ENCODE measurements around the gene HMGN1.

Gene HMGN1

DNA sequence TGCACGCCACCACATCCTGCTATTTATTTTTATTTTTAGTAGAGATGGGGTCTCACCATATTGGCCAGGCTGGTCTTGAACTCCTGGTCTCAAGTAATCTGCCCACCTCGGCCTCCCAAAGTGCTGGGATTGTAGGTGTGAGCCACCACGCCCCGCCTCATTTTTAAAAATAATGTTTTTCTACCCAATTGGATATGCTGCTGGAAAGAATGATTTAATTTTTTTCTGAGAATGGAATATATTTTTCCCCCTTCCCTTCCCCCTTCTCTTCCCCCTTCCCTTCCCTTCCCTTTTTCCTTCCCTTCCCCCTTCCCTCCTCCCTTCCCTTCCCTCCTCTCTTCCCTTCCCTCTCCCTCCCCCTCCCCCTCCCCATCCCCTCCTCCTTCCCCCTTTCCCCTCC lies 17.7 kb upstream of the HMGN1 start:
- no peak for DNase-seq

DNA sequence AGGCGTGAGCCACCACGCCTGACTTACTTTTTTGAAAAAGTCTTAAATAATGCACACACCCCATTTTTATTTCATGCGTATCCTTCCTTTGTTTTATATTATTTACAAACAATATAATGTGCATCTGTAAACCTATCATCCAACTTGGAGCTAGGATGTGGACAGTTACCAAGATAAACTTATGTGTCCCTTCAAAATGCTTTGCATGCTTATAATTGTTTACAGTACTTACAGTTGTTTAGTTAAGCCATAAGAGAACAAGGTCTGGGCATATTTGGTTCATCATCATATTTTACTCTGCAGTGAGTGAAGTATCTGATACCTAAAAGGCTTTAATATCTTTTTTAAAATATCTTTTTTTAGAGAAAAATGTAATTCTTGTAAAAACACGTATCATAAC lies 16.1 kb upstream of the HMGN1 start:
- no peak for DNase-seq

DNA sequence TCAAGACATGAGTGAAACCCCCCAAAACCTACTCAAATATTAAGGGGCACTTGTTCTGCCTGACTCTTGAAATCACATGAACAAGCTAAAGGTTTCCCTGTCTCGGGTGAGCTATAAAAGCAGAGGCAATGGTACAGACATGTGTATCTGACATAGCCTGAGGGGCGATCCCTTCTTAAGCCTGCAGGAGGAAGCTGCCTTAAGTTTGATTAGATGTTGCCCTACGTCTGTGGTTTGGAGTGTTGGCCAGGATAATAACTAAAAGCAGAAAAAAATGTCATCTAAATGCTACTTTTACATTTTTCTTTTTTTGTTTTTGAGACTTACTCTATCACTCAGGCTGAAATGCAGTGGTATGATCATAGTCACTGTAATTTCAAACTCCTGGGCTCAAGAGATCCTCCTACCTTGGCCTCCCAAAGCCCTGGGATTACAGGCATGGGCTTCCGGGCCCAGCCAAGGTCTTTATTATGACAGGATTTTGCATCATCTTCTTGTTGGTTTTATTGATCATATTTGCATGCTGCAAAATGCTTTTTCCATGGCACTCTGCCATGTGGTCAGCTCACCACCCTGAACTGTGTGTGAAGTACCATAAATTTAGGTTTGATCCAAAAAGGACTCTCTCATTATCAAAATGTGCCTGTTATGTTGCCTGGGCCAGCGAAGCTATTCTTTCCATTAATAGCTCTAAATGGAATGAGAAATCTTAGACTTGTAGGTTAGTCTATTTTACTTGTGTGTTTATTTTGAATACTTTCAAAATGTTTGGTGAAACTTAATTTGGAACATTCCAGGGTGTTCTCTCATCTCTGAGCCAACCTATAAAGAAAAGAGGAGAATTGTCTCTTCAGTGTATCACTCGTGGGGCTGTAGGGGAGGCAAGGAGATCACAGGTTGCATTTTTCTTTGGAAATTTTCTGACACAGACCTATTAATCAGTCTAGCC lies 15.0 kb upstream of the HMGN1 start:
- DNase-seq = no peak

DNA sequence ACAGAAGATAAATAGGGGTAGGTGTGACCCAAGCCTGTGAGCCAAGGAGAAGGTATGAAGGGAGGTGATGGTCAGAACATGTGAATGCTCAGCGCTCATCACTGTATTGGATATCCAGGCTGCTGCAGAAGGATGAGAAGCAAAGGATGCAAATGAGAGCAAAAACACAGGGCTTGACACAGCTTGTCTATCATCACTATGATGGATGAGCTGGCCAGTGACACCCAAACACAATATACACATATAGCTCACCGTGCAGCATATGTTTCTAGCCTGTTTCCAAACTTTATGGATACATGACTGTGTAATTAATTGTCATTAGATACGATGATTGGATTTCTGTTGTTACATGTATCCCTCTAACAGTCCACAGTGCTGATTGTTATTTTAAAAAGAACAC lies 13.8 kb upstream of the HMGN1 start:
- DNase-seq = no peak

DNA sequence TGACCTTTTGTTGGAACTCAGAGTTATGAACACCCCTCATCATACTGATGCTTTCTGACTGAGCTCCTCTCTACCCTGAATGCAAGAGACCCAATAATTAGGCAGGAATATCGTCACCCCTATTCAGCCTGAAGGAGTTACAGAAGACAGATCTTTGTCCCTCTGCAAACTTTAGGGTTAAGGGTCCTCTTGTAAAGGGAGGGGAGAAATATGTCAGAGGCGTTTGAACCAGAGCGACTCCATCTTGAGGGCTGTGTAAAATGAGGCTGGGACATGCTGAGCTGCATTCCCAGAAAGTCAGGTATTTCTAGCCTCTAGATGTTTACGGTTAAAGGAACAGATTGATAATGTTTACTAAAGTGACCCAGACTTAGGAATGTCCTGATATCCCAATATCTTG lies 10.5 kb upstream of the HMGN1 start:
- DNase-seq = no peak

DNA sequence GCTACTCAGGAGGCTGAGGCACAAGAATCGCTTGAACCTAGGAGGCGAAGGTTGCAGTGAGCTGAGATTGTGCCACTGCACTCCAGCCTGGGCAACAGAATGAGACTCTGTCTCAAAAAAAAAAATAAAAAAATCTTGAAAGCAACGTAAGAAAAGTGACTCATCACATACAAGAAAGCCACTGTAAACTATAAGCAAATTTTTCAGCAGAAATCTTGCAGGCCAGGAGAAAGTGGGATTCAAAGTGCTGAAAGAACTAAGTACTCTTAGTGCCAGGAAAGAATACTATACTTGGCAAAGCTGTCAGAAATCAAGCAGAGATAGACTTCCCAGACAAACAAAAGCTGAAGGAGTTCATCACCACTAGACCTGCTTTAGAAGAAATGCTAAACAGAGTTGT lies 4.4 kb upstream of the HMGN1 start:
- DNase-seq = no peak

DNA sequence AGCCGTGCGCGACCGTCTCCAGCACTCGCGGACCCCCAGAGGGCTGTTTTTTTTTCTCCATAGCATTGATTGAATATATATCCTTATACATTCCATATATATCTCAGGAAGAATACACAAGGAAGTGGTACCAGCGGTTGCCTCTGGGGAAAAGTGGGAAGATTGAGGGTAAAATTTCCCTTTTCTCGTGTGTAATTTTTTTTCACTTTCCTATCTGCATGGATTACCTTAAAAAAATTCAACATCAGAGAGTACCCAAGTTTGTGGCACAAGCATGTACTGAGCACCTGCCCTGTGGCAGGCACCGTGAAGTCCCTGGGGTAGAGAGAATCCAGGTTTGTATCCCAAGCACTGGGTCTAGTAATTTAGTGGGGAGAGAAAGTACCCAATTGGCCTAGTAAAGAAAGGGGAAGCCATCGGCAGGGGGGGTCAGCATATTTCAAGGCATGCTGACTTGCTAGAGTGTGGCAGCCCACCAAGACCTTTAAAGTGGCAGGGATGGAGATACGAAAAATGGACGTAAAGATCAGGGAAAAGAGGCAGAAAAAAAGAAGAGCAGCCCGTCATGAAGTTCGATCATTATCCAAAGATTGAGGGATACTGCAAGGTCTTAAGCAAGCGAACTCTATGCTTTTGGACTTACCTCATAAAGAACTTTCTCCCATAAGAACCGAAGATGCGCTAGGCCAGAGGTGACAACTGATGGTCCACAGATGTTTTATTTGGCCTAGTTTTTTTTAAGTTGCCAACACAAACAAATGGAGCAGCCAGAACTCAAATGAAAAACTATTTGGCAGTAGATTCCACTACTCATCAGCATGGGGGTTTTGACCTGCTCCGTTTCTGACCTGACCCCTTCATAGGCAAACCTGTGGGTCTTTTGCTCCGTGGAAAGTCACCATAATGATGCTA lies 1.5 kb upstream of the HMGN1 start:
- no peak for DNase-seq

DNA sequence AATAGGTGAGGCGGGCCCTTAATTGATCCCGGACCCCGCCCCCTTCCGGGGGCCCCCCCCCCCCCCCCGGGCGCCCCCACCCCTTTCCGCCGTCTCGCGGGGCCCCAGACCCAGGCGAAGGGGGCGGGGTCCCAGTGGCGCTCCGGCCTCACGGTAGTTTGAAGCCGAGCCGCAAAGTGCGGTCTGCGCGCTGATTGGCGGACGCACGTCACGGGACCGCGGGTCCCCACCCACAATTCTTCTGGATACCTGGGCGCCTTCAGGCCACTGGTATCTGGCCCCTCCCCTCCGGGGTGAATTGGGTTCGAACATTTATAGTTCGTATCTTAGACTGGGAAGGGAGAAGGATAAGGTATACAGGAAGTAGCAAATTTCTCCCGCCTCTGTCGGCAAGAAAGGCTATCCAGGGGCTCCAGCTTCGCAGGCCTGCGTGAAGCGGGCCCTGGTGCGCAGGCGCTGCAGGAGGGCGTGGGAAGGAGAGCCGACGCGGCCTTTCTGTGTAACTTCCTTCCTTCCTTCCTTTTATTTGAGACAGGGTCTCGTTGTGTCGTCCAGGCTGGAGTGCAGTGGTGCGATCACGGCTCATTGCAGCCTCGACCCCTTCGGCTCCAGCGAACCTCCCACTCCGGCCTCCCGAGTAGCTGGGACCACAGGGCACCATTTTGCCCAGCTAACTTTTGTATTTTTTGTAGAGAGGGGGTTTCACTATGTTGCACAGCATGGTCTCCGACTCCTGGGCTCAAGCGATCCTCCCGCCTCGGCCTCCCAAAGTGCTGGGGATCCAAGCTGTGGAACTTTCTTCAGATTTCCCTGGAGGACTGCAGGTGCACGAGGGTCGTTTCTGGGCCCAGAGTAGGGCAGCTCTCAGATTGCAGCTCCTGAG lies 564 bp upstream of the HMGN1 start:
- peak; percentile 95 to 97 for DNase-seq

DNA sequence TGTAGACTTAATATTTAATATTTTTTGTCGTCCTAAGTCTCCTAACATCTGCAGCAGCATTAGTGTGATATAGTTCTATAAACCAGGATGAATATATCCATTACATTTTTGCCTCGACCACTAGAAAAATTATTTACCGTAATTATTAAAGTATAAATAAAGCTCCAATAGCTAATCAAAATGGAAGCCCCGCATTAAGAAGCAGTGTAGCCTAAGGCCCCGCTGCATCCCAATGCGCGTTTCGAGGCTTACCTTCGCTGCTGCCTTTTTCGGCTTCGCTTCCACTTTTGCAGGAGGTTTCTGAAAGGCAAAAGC lies 891 bp downstream of the HMGN1 start:
- no peak for DNase-seq

DNA sequence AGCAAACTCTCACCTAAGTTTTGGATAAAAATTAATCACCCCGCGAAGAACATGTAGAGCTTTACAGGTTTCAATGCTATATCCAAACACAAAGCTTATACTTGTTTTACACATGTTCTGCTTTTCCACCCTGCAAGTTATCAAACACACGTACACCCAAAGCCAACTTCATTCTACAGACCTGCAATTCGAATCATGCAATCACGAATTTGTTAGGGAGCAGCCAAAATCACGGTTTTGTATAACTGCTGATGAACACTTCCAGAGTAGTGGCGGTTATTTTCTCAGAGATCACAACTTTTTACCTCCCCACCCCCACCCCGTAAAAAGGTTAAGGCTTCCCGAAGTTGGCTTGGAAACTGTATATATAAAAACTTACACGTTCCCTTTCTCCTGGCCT lies 1.4 kb downstream of the HMGN1 start:
- DNase-seq = no peak

DNA sequence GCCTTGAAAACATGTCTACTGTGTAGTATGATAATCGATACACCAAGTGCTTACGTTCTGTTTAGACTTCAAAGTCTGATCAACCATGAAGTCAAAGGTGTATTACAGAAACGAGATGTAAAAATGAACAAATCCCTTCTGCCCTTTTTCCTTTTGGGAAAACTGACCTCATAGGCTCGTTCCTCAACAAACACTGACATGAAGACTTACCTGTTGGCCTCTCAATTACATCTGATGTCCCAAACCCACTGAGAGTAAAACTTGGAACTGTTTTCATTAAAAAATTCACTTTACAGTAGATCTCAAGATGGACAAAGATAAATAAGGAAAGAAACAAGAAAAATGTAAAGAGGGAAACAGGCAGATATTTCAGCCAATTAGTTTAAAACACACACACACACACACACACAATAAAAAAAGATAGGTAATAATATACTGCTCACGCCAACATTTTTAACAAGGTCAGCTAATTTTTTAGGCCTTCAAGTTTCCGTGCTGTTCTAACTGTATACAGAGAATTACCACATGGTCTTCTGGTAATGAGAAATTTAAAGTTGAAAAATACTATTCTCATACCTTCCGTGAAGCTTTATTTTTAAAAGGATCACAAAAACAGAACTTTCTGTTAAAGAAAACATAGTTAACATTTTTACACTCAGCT lies 2.1 kb downstream of the HMGN1 start:
- no peak for DNase-seq

DNA sequence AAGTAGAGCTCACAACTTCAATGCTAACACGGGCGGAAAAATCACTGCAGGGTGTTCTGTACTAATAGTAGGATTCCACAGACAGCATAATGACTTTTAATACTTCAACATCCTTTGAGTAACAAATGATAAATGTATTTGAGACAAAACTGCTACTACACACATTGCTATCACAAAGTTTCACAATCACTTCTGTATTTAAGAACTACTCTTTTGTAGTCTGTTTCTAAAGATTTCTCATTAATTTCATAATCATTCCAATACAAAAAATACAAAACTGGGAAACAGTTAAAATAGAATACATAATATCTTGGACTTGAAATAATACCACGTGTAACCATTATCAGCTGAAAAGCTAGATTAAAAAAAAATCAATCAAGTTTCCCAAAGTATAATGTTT lies 2.7 kb downstream of the HMGN1 start:
- DNase-seq = no peak

DNA sequence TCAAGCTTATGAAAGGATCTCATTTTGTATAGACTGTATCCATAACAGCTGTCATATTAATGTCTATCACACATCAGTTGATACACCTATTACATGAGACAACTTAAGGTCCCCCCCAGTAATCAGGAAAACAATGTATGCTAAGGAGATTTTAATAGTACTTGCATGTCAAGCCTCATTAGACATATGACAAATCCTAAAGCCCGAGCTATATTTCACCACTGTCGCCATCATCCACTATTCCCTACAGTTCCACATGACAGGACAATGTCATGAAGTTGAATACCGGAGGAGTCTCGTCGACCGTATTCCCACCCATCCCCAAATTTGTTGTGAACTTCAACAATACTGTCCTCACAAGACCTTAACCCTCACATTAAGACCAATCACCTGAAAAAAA lies 3.4 kb downstream of the HMGN1 start:
- DNase-seq = no peak

DNA sequence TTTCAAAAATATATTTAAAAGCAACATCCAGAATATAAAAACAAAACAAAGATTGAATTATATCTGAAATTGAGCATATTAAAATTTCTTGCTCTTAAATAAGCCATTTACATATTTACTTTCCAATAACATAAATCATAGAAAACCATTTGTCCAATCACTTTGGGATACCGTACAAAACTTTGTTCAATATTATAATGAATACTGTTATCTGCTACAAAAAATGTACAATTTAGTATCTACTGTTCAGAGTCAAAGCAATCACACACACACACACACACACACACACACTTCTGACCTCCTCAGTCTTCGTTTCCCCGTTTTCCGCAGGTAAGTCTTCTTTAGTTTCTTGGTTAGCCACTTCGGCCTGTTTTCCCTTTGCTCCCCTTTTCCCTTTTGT lies 4.0 kb downstream of the HMGN1 start:
- no peak for DNase-seq

DNA sequence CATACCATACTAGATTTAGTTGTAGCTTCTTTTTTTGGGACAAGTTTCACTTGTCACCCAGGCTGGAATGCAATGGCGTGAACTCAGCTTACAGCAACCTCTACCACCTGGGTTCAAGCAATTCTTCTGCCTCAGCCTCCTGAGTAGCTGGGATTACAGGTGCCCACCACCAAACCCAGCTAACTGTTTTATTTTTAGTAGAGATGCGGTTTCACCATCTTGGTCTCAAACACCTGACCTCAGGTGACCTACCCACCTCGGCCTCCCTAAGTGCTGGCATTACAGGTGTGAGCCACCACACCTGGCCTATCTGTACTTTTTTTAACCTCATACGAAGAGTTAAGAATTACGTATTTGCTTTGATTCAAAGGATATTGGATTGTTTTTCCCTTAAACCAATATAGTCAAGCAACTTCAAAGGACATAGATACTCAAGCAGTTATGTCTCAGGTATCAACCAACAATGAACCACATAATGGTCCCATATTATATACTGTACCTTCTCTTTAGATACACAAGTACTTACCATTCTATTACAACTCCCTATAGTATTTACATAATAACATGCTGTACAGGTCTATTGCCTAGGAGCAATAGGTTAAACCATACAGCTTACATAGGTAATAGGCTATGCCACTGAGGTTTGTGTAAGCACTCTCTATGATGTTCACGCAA lies 7.5 kb downstream of the HMGN1 start:
- DNase-seq = no peak

DNA sequence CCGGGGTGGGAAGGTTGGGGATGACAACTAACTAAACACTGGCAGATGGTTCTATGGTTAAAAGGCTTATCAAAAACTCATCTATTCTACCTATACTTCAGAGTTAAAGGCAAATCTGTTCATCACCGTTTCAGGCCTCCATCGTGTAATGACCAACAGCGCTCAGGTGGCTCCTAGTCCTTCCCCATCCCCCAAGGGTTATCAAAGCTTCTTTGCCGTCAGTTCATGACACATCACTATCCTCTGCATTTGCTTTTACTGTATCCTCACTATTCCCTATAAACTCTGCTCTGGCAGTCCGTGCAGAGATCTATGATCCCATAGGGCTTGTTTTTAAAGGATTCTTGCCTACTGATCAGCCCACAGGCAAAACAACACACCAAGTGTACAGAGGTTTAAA lies 8.2 kb downstream of the HMGN1 start:
- no peak for DNase-seq

DNA sequence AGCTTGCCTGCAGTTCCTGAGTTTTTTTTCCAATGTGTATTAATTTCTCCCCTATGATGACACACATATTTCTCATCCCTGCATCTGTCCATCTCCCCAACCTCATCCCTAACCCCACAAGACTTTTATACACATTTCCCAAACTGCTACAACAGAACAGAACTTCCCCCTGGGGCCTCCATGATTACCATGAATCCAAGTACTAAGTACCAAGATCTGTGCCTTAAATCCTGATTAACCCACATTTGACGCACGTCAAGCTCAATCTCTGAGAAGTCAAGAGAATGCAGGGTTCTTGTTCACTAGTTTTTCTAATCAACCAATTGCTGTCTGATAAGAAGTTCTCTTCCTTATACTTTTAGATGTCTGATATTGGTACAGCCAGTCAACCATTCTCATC lies 9.7 kb downstream of the HMGN1 start:
- DNase-seq = no peak

DNA sequence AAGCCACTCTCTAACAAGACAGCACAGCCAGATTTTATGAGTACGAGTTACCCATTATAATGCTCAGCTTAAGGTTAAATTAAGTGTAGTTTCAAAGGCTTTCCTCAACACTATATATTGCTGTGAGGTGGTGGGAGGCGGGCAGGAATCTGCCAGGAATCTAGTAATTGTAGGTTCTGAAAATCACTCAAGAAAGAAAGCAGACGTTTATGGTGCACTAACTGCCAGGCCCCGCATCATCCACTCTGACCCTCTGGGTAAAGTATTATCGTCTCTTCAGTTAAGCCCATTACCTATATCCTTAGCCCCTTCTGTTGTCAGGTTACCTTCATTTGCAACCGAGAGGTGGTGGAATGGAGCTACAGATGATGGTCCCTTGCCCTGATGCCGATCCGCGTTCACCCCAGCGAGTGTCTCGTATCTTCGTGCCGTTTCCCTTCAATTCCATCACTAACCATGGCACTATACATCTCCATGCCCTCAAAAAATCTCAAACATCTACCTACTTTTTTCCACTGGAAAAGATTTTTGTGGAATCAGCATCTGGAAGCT lies 12.4 kb downstream of the HMGN1 start:
- no peak for DNase-seq

DNA sequence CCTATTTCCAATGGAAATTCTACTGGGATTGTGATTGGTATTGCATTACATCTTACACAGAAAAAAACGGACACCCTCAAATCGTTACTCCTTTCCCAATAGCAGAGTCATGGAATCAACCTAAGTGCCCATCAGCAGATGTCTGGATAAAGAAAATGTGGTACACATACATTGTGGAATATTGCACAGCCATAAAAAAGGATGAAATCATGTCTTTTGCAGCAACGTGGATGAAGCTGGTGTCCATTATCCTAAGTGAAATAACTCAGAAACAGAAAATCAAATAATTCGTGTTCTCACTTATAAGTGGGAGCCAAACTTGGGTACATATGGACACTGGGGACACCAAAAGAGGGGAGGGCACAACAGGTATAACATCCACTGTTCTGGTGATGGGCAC lies 14.3 kb downstream of the HMGN1 start:
- DNase-seq = no peak

DNA sequence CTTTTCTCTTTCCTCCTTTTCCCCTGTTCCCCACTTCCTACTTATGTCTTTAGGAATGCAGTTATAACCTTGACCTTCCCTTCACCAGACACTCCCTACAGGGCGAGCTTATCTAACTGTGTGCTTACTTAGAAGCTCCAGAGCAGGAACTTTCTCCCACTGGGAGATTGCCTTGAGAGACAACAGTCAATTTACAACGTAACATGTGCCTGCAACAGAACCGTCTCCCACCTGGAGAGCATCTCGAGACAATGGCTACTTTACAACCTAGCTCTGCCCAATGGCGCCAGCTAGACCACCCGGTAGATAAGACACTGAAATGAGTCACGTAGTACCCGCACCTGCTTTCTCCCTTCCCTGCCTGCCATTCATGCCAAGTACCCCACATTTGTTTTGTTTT lies 16.7 kb downstream of the HMGN1 start:
- DNase-seq = no peak

DNA sequence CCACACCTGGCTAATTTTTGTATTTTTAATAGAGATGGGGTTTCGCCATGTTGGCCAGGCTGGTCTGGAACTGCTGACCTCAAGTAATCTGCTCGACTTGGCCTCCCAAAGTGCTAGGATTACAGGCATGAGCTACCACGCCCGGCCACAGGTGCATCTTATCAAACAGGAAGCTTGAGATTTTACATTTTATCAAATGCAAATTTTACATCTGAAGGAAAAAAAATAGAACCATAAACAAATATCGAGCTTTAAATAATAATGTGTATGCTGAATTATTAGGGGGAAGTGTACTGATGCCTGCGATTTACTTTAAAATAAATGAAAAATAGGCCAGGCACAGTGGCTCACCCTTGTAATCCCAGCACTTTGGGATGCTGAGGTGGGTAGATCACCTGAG lies 18.9 kb downstream of the HMGN1 start:
- DNase-seq = no peak

DNA sequence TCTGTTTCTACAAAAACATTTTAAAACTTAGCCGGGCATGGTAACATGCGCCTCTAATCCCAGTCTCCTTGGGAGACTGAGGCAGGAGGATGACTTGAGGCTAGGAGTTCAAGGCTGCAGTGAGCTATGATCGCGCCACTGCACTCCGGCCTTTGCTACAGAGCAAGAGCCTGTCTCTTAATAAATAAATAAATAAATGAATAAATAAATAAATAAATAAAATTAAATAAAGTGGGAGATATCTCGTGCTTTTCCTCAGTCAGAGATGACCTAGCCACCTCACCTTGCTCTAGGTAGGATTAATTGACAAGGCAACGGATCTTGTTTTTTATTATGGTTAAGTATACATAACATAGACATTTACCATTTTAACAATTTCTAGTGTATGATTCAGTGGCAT lies 21.2 kb downstream of the HMGN1 start:
- DNase-seq = no peak
